GM06990 (cell line): ENCODE results near the gene VWA3B.

Experiments used
- DNase-seq: peaks from one replicate; pipeline ENCODE4 v3.0.0-alpha.2; 2011; ENCODE audit not compliant: insufficient read length; ENCODE audit errors: extremely low read depth
- H3K27me3 ChIP-seq: replicated peaks from 2 replicates; pipeline ENCODE4 v1.6.0; 2011; ENCODE audit warnings: low read length; ENCODE audit not compliant: control insufficient read depth, insufficient read depth
- H3K36me3 ChIP-seq: 2 replicates; pipeline ENCODE4 v1.5.1; 2011; ENCODE audit warnings: low read length; ENCODE audit not compliant: control insufficient read depth, insufficient read depth
- H3K4me3 ChIP-seq: replicated peaks from 2 replicates; pipeline ENCODE4 v1.5.1; 2011; ENCODE audit warnings: low read depth, mild to moderate bottlenecking, control low read depth, low read length
- CTCF ChIP-seq: IDR thresholded peaks from 2 replicates; pipeline ENCODE4 v1.5.1; 2011; ENCODE audit warnings: low read length, control low read depth, mild to moderate bottlenecking, inconsistent platforms; ENCODE audit not compliant: insufficient read depth, poor library complexity, severe bottlenecking

Gene VWA3B

GRCh38 chr2:98065808-98066207 lies 21.2 kb upstream of the VWA3B start:
- DNase-seq = no peak
- H3K27me3 ChIP-seq = no peaks in the 10 kb centered on the region

DNA sequence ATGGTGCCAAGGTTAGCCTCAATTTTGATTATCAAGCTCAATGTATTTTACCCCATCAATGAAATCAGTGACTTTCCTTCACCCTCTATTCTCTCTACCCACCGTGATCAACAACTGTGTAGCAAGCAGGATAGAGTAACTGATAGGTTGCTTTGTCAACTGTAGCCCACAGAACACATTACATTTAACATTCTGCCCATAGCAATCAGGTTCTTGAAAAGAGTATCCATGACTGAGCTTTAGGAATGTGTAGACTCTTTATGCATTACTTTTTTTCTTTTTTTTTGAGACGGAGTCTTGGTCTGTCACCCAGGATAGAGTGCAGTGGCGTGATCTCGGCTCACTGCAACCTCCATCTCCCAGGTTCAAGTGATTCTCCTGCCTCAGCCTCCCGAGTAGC lies 19.8 kb upstream of the VWA3B start:
- no peak for TF ChIP-seq CTCF
- no peaks in the 10 kb centered on the region for H3K36me3 ChIP-seq
- DNase-seq = no peak
- no peak overlapping the region for H3K4me3 ChIP-seq
- no peaks in the 10 kb centered on the region for H3K27me3 ChIP-seq

More at GRCh38 chr2:98065808-98066207, 21.2 kb upstream of the VWA3B start:
- TF ChIP-seq CTCF = no peak
- Histone ChIP-seq H3K36me3 (no peaks in the 10 kb centered on the region), H3K4me3 (no peak overlapping the region)

GRCh38 chr2:98070081-98070480 lies 16.9 kb upstream of the VWA3B start:
- Histone ChIP-seq H3K27me3 (no peaks in the 10 kb centered on the region), H3K36me3 (no peaks in the 10 kb centered on the region), H3K4me3 (no peak overlapping the region)
- DNase-seq = no peak
- TF ChIP-seq CTCF = no peak

GRCh38 chr2:98072442-98072841 lies 14.5 kb upstream of the VWA3B start:
- no peak for DNase-seq
- no peak for TF ChIP-seq CTCF
- no peak overlapping the region for H3K4me3 ChIP-seq

DNA sequence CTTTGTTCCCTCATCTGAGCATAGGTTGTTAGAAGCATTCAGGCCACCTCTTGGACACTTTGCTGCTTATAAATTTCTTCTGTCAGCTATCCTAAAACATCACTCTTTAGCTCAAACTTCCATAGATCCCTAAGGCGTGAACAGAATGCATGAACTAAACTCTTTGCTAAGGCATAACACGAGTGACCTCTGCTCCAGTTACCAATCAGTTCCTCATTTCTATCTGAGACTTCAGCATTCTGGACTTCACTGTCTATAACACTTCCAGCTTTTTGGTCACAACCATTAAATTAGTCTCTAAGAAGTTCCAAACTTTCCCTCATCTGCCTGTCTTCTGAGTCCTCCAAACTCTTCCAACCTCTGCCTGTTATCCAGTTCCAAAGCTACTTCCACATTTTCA lies 8.3 kb upstream of the VWA3B start:
- no peak for TF ChIP-seq CTCF
- Histone ChIP-seq H3K27me3 (no peaks in the 10 kb centered on the region), H3K36me3 (no peaks in the 10 kb centered on the region), H3K4me3 (no peak overlapping the region)
- DNase-seq = no peak

More at GRCh38 chr2:98072442-98072841, 14.5 kb upstream of the VWA3B start:
- Histone ChIP-seq H3K36me3 (no peaks in the 10 kb centered on the region), H3K27me3 (no peaks in the 10 kb centered on the region)

GRCh38 chr2:98084151-98084868 lies 2.7 kb upstream of the VWA3B start:
- DNase-seq = no peak
- Histone ChIP-seq H3K36me3 (no peaks in the 10 kb centered on the region), H3K27me3 (no peaks in the 10 kb centered on the region), H3K4me3 (no peak overlapping the region)
- TF ChIP-seq CTCF = no peak
